Mucosa of stomach (tissue), 1 donor: ENCODE measurements around the gene C19orf38.

ENCODE experiments used
- H3K27me3 ChIP-seq: one replicate; pipeline ENCODE4 v1.7.0; 2013; ENCODE audit warnings: mild to moderate bottlenecking, low read length; ENCODE audit not compliant: control insufficient read depth, insufficient read depth
- H3K36me3 ChIP-seq: one replicate; pipeline ENCODE4 v1.7.0; 2013; ENCODE audit warnings: low read length; ENCODE audit not compliant: control insufficient read depth, insufficient read depth
- H3K4me1 ChIP-seq: one replicate; pipeline ENCODE4 v1.7.0; 2013; ENCODE audit warnings: mild to moderate bottlenecking, low read length; ENCODE audit not compliant: control insufficient read depth, insufficient read depth
- H3K4me3 ChIP-seq: one replicate; pipeline ENCODE4 v1.7.0; 2013; ENCODE audit warnings: low read length
- H3K9ac ChIP-seq: one replicate; pipeline ENCODE4 v1.7.0; 2013; ENCODE audit warnings: mild to moderate bottlenecking, low read length, moderate library complexity
- H3K9me3 ChIP-seq: one replicate; pipeline ENCODE4 v1.7.0; 2013; ENCODE audit warnings: mild to moderate bottlenecking, low read length, moderate library complexity; ENCODE audit not compliant: control insufficient read depth
- donor health status: Pancreatic carcinoma.

Gene C19orf38

GRCh38 chr19:10815007-10815536 is 33.1 kb upstream of the C19orf38 start:
- peaks cover 30% of the 10 kb centered on the region for H3K36me3 ChIP-seq
- H3K9me3 ChIP-seq: no peaks in the 10 kb centered on the region
- H3K27me3 ChIP-seq: no peaks in the 10 kb centered on the region
- H3K4me3 ChIP-seq: no peak overlapping the region
- H3K9ac ChIP-seq: no peak overlapping the region
- peaks cover 3% of the 10 kb centered on the region for H3K4me1 ChIP-seq

- Histone ChIP-seq H3K4me3 (no peak overlapping the region), H3K9ac (no peak overlapping the region), H3K27me3 (no peaks in the 10 kb centered on the region), H3K4me1 (no peaks in the 10 kb centered on the region), H3K36me3 (peaks cover 27% of the 10 kb centered on the region), H3K9me3 (no peaks in the 10 kb centered on the region)
Measured at GRCh38 chr19:10815969-10816644, 32.1 kb upstream of the C19orf38 start.

- H3K9ac ChIP-seq: no peak overlapping the region
Measured at GRCh38 chr19:10816691-10817090, 31.5 kb upstream of the C19orf38 start.

GRCh38 chr19:10817291-10818038 is 30.8 kb upstream of the C19orf38 start:
- no peak overlapping the region for H3K9ac ChIP-seq
- no peak overlapping the region for H3K4me3 ChIP-seq
- no peaks in the 10 kb centered on the region for H3K9me3 ChIP-seq
- peaks cover 21% of the 10 kb centered on the region for H3K36me3 ChIP-seq
- H3K4me1 ChIP-seq: no peaks in the 10 kb centered on the region
- no peaks in the 10 kb centered on the region for H3K27me3 ChIP-seq

More at GRCh38 chr19:10816691-10817090, 31.5 kb upstream of the C19orf38 start:
- H3K4me1 ChIP-seq: no peaks in the 10 kb centered on the region
- H3K9me3 ChIP-seq: no peaks in the 10 kb centered on the region
- H3K4me3 ChIP-seq: no peak overlapping the region
- peaks cover 22% of the 10 kb centered on the region for H3K36me3 ChIP-seq
- H3K27me3 ChIP-seq: no peaks in the 10 kb centered on the region

GRCh38 chr19:10818301-10819123 is 29.7 kb upstream of the C19orf38 start:
- Histone ChIP-seq H3K9ac (no peak overlapping the region), H3K27me3 (no peaks in the 10 kb centered on the region), H3K36me3 (peaks cover 19% of the 10 kb centered on the region), H3K4me3 (no peak overlapping the region), H3K9me3 (no peaks in the 10 kb centered on the region), H3K4me1 (no peaks in the 10 kb centered on the region)

- Histone ChIP-seq H3K9me3 (no peaks in the 10 kb centered on the region), H3K9ac (no peak overlapping the region), H3K27me3 (no peaks in the 10 kb centered on the region), H3K36me3 (peaks cover 25% of the 10 kb centered on the region), H3K4me3 (no peak overlapping the region), H3K4me1 (no peaks in the 10 kb centered on the region)
Measured at GRCh38 chr19:10819124-10820060, 28.8 kb upstream of the C19orf38 start.

GRCh38 chr19:10820173-10820572 is 28.0 kb upstream of the C19orf38 start:
- Histone ChIP-seq H3K36me3 (peaks cover 25% of the 10 kb centered on the region), H3K4me3 (no peak overlapping the region), H3K4me1 (no peaks in the 10 kb centered on the region), H3K27me3 (no peaks in the 10 kb centered on the region), H3K9me3 (no peaks in the 10 kb centered on the region), H3K9ac (no peak overlapping the region)

- Histone ChIP-seq H3K9ac (no peak overlapping the region), H3K36me3 (peaks cover 25% of the 10 kb centered on the region), H3K4me3 (no peak overlapping the region)
Measured at GRCh38 chr19:10823690-10824089, 24.5 kb upstream of the C19orf38 start.

GRCh38 chr19:10826231-10826630 is 22.0 kb upstream of the C19orf38 start:
- no peaks in the 10 kb centered on the region for H3K27me3 ChIP-seq
- no peak overlapping the region for H3K4me3 ChIP-seq
- H3K9ac ChIP-seq: no peak overlapping the region
- no peaks in the 10 kb centered on the region for H3K9me3 ChIP-seq
- H3K36me3 ChIP-seq: peaks cover 20% of the 10 kb centered on the region
- H3K4me1 ChIP-seq: no peaks in the 10 kb centered on the region

More at GRCh38 chr19:10823690-10824089, 24.5 kb upstream of the C19orf38 start:
- H3K4me1 ChIP-seq: no peaks in the 10 kb centered on the region
- H3K9me3 ChIP-seq: no peaks in the 10 kb centered on the region
- H3K27me3 ChIP-seq: no peaks in the 10 kb centered on the region

GRCh38 chr19:10826846-10827245 is 21.4 kb upstream of the C19orf38 start:
- Histone ChIP-seq H3K36me3 (peaks cover 20% of the 10 kb centered on the region), H3K27me3 (no peaks in the 10 kb centered on the region), H3K9me3 (no peaks in the 10 kb centered on the region), H3K9ac (no peak overlapping the region), H3K4me1 (no peaks in the 10 kb centered on the region), H3K4me3 (no peak overlapping the region)
